NCI-H1092 treated with DMSO at 0.1 percent for 48 hours (cell line): ENCODE measurements around the gene SCLY.
A peak's percentile ranks its signal among the peaks of the same experiment; 100 is the strongest.
"Not testable (repeated sequence)": the region's sequence is repeated elsewhere in the genome, so short reads cannot be mapped to it uniquely, and the experiment has no call there.

ENCODE experiments used
- DNase-seq: peaks from one replicate; lab custom pipeline; 2025; lab: John Stamatoyannopoulos, UW

SCLY gene

DNA sequence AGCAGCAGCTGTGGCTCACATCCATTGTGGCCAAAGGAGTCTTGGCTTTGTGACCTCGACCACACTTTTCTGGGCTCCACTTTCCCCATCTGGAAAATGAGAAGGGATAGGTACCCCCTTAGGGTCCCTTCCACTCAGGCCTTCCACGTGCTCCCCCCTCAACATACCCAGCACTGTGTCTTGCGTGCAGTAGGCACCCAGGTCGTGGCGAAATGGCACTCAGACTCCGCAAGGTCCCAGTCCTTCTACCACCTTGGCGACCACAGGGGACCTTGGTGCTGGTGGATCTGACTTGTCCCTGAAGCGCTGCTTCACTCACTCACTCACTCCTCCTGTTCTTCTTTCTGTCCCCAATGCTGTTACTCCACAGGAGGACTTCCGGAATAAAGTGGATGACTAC is 19.9 kb upstream of the SCLY start:
- DNase-seq = no peak

DNA sequence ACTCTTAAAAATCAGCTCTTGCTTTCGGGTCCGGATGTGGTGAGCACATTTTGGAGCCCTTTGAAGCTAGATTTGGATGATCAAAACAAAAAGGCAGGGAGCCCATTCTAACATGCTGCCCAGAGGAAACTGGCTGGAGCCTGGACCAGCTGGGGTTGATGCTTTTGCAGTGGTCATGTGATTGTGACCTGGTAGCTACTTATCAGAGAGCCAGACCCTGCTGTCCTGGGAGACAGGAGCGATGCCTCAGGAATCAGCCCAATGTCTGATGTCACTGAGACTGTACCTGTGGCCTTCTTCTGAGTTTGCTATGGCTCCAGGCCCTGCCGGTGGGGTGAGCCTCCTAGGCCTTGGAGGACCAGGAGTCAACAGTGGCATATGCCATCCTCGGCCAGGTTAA is 18.7 kb upstream of the SCLY start:
- no peak for DNase-seq

DNA sequence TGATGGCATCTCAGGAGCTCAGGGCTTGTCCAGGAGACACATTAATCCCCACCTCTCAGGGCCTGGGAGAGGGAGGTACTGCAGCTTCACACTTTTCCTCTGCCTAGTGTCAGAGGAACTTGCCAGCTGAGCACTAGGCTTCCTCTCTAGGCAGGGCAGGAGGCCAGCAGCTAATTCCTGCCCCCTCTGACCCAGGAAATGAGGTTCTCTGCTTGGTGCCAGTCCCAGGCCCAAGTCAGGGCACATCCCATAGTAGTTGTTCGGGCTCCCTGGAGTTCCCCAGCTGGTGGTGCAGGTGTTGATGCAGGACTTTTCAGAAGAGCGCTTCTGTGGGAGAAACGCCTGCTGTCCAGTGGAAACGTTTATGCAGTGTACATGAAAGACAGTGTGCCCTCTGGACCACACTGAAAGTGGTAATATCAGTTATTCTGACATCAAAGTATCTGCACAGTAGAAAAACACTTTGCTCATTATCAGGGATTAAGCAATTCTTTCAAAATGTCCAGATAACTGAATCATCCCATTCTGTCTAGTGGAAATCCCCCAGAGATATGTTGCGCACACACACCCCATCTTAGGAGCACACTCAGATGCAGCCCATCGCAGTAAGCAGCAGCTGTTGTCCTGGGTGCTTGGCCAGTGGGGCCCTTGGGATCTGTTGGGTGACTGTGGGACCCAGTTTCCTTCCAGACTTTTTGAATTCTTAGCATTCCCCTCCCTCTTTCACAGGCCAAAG is 17.8 kb upstream of the SCLY start:
- no peak for DNase-seq

DNA sequence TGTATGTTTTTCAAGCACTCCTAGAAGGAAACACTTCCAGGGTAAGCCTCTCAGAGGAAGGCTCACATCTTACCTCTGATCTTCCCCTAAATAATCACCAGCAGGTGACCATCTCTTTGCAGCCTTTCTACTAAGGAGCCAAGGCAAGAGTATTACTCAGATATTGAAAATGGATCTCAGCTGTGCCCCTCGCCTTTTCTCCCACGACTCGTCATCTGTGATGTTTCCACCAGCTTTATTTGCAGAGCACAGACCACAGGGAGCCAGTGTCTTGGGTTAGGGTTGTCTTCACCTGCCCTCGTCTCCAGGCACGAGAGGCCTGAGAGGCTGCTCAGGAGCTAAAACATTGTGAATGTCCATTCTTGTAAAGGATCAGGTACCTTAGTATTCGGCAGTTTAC is 16.9 kb upstream of the SCLY start:
- DNase-seq = no peak

DNA sequence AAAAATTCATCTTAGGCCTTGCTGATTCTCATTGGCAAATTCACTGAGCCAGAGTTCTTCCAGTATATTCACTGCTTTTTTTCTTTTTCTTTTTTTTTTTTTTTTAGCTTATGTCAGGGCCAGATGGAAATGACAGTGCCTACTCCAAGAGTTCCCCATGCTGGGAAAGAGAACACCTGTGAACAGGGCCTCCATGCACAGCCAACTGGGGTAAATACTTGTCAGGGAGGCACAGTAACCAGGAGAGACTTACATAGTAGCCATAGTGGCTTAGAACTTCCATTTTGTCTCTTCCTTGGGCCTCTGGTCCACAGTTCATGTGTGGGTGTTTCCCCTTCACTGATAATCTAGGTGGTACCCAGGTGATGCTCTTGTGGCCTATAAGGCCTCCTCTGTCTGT is 15.2 kb upstream of the SCLY start:
- DNase-seq = no peak

DNA sequence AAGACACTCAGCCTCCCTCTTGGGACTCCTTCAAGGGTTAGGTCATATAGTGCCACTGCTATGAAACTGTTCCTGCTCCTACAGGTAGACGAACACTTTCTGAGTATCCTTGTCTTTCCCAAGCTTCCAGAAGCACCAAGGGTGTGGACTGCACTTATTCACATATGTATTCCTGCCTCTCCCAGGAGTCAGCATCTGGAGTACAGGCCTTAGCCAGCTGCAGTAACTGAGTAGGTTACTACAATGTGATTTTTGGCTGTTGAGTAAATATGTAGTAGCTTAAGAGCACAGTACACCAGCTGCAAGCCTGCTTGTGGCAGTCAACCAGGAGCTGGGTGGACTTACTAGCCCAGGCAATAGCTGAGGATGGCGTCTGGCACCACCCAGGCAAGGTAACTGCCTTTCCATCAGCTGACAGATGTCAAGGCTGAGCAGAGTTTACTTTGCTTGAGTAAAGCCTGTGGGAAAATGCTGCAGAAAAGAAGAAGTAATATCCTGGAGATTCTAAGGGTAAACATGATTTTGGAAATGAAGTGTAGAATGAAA is 14.0 kb upstream of the SCLY start:
- DNase-seq = no peak

DNA sequence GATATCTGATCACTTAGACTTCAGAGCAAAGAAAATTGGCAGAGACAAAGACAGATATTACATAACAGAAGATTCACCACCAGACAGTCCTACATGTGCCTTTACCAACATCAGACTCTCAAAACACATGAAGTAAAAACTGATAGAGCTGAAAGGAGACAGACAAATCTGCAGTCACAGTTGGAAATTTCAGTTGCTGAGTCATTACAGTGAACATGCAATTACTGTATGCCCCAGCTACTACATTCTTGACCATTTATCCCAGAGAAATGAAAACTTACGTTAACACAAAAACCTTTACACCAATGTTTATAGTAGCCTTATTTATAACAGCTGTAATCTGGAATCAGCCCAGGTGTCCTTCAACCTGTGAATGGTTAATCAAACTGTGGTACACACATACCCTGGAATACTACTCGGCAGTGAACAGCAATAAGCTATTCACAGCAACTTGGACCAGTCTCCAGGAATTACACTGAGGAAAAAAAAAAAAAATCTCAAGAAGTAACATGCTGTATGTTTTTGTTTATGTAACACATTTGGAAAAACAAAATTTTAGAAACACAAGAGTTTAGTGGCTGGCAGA is 7.5 kb upstream of the SCLY start:
- DNase-seq = no peak

DNA sequence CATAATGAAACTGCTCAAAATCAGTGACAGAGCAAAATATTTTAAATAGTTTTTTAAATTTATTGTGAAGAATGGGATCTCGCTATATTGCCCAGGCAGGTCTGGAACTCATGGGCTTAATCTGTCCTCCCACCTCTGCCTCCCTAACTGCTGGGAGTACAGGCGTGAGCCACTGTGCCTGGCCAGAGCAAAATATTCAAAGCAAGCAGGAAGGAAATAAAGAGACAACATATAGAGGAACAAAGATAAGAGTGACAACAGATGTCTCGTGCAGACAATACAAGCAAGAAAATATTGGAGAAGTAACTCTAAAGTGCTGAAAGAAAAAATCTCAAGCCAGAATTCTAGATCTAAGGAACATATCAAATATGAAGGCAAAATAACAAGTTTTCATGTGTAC is 5.0 kb upstream of the SCLY start:
- DNase-seq = no peak

DNA sequence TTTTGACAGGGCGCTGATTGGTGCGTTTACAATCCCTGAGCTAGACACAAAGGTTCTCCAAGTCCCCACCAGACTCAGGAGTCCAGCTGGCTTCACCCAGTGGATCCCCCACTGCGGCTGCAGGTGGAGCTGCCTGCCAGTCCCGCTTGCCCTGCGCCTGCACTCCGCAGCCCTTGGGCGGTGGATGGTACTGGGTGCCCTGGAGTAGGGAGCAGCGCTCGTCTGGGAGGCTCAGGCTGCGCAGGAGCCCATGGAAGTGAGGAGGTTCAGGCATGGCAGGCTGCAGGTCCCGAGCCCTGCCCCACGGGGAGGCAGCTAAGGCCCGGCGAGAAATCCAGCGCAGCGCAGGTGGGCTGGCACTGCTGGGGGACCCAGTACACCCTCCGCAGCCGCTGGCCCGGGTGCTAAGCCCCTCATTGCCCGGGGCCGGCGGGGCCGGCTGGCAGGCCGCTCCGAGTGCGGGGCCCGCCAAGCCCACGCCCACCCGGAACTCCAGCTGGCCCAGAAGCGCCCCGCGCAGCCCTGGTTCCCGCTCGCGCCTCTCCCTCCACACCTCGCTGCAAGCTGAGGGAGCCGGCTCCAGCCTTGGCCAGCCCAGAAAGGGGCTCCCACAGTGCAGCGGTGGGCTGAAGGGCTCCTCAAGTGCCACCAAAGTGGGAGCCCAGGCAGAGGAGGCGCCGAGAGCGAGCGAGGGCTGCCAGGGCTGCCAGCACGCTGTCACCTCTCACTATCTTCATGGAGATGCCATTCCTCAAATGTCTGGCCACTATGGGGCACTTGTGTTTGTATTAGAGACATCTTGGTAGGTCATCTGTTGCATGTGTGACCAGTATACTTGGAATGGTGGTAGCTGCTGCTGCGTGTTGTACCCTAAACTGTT is 2.9 kb upstream of the SCLY start:
- DNase-seq = not testable (repeated sequence)

DNA sequence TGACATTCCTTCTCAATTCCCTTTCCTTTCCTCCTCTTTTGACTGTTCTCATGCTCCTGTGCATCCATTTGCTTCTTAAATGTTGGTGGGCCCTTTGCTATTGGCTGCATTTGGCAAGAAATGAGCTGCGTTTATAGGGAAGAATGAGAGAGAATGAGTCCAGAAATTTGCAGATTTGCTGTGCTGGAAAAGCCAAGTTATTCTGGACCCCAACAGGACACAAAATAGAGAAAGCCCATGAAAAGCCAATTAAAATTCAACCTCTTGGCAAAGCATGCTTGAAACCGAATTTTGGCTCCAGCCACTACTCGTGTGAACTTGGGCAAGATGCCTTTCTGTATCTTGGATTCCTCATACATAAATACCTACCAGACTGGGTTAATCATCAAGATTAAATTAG is 1.3 kb upstream of the SCLY start:
- no peak for DNase-seq

DNA sequence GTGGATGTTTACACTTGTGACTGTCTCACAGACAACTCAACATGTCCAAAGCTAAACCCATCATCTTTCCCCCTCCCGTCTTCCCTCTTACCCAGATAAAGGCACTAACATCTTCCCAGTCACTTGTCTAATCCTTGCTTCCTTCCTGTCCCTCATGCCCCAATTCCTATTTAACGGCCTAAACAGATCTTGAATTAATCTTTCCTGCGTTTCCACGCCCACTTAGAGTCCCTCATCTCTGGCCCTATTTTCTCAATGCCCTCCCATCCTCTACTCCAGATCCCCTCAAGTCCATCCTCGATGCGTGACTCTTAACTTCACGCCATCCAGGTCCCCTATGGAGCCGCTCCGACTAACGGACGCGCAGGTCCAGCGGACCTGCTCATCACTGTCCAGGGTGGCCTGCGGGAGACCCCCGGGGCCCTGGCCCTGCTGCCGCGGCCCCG is 682 bp upstream of the SCLY start:
- DNase-seq = no peak

DNA sequence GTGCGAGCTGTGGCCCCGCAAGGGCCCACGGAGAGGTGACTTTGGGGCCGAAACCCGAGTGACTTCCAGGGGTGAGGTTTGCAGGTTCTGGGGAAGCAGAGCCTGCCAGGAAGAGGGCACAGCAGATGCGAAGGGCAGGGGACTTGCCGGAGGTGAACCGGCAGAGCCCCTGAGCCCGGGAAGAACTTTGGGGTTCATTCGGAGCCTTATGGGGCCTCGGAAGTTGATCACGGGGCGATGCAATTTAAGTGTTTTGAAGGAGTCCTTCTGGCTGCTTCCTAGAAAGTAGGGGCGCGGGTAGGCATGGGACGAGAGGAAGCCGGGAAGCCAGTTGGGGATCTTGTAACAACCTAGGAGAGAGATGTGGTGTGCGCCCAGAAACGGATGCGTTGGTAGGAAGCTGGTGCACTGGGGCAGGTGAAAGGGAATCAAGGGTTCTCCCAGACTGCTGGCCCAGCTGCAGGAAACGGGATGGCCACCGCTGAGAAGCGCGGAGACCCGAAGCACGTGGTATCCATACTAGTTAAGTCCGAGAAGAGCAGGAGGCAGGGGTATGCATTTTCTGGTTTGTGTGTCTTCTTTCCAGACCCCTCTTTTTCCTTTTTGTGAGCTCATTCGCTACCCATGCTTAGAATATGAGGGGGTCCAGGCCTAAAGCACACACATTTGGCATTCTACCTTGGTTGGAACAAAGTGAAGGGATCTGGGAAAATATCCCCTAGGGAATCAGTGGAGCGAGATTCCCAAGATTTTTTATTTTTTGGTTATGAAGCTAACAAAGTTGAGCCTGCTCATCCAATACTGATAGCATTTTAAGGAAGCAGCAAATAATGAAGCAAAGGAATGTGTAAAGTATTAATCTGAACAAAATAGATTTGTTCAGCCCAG is 758 bp downstream of the SCLY start:
- peak; percentile 14 for DNase-seq

DNA sequence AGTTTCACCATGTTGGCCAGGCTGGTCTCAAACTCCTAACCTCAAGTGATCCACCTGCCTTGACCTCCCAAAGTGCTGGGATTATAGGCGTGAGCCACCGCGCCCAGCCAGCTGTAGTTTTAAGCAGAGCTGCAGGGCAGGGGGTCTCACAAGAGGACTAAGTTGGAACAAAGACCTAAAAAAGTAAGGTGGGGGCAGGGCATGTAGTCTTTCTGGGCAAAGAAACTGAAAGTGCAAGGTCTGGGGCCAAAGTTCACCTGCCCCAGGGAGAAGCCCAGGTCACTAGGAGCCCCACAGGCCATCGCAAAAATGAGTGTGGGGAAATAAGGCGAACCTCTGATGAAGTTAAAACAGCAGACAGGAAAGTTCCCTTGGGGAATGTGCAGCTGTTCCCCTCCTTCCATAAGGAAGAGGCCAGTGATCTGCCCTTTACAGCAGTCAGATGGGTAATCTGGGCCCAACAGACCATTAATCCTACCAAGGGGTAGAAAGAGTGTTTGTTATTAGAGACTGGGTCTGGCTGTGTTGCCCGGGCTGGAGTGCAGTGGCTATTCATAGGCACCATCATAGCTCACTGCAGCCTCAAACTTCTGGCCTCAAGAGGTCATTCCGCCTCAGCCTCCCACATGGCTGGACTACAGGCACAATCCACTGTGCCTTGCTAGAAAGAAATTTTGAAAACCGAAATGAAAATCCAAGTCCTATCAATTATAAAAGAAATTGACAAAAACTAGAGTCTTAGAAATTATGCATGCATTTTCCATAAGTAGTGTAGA is 2.8 kb downstream of the SCLY start:
- no peak for DNase-seq

DNA sequence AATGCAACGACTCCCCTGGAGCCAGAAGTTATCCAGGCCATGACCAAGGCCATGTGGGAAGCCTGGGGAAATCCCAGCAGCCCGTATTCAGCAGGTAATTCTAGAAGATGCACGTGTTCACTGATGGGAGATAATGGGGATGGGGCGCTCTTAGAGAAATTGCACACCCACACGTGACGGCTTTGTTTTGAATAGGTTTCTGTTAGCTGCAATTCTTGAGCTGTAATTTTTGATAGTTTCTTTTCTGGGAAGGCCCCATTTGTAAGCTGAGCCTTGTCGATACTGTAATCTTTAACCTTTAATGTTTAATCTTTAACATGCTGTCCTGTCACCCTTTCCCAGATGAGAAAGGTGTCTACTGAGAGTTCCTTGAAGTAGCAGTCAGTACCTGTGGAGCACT is 3.6 kb downstream of the SCLY start:
- no peak for DNase-seq

DNA sequence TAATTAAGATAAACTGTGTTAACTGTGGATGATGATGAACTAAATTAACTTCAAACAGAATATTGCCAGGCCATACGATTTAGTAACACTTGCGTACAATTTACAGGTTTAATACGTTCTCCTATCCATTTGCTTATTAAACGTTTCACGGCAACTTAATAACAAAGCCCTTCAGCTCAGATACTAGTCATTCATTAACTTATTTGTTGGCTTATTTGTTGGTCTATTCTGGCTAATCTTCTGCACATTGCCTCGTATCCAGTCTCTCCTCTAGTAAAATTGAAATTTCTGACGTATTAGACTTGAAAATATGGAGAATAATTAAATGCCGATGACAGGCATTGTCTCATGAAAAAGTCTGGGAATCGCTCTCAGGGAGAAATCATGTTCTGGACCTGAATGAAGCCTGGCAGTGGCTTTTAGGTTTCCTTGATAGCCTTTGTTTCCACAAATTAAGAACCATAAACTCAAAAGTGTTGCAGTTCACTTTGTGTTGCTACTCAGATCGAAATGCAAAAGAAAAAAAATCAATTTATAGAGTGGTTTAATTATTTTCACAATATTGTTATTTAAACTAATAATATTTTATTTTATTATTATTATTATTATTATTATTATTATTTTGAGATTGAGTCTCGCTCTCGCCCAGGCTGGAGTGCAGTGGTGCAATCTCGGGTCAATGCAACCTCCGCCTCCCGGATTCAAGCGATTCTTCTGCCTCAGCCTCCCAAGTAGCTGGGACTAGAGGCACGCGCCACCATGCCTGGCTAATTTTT is 4.5 kb downstream of the SCLY start:
- no peak for DNase-seq

DNA sequence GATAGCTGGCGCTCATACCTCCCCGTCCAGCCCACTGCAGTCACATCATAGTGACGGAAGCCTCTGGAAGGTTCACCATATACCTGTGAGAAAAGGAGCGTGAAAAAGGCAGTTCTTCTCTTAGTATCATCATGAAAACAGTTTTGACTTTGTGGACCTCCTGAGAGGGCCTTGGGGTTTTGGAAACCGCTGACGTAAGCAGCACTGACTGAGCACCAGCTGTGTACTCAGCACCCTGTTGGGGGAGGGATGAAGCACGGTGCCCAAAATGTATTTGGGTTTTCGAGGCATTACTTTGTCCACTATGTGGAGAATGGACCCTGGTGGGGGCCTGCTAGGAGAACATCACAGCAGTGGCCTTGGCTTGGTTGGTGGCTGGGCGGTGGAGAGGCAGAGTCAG is 5.4 kb downstream of the SCLY start:
- no peak for DNase-seq

DNA sequence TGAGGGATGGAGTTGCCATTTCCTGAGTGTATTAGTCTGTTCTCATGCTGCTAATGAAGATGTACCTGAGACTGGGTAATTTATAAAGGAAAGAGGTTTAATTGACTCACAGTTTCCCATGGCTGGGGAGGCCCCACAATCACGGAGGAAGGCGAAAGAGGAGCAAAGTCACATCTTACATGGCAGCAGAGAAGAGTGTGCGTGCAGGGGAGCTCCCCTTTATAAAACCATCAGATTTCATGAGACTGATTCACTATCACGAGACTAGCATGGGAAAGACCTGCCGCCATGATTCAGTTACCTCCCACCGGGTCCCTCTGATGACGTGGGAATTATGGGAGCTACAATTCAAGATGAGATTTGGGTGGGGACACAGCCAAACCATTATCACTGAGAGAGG is 5.9 kb downstream of the SCLY start:
- DNase-seq = not testable (repeated sequence)

DNA sequence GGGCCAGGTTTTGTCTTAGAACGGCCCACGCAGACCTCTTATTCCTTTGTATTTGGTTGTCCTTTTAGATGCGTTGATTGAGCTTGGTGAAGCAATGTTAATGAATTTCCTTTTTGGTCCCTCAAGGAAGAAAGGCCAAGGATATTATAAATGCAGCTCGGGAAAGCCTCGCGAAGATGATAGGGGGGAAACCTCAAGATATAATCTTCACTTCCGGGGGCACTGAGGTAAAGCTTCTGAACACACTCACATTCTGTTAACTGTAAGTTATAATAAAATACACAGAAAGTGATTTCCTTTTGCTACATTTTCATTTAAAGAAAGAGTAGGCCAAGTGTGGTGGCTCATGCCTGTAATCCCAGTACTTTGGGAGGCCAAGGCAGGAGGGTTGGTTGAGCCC is 7.1 kb downstream of the SCLY start:
- no peak for DNase-seq

DNA sequence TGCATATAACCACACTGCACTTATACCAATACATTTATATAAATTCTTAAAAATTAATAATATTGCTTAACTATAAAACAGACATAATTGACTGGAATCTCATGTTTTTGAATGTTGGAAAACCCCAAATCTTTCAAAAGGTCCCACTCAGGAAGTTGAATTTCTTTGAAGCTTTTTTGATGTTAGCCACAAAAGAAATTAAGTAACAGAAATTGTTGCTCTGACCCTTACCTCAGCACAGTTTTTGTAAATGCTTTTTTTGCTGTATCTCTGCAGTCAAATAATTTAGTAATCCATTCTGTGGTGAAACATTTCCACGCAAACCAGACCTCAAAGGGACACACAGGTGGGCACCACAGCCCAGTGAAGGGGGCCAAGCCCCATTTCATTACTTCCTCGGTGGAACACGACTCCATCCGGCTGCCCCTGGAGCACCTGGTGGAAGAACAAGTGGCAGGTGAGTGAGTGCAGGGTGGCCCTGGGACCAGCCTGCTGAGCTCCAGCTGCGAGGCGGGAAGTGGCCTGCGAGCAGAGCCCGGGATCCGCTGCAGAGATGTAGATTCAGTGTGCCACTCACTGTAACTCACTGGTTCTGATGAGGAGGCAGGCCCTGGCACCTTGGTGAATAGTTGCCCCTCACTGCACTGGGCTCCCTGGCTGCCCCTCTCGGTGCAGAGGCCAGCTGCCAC is 8.4 kb downstream of the SCLY start:
- DNase-seq = no peak

DNA sequence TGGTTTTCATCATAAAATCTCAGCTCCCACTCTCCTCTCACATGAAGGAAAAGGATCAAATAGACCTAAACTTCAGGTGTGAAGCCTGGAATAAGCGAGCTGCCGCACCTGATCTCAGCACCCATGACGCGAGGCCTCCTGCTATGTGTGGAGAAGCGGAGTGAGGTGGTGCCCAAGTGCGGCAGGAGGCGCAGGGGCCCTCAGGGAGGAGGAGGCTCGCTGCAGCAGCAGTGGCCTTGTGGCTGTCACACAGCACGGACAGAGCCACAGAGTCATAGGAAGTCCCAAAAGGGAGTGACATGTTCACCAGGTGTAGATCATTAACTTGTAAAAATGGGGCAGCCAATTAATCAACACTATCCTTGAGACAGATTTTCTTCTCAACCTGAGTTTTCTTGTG is 9.1 kb downstream of the SCLY start:
- no peak for DNase-seq
